ENCODE data around the gene BEX5. TPM values are rescaled to one million over a fixed set of nuclear protein-coding genes. Genes with fewer than 3 reads are reported as not detected.

Gene BEX5
- total RNA-seq, 6 experiments from 2014 or later, result not detected

GRCh38 chrX:102113367-102113766, 42.4 kb downstream of the BEX5 start:
- H3K4me1 Mint-ChIP-seq (ENCODE audit: low read depth), result no peaks in the 10 kb centered on the region
- H3K27me3 Mint-ChIP-seq (ENCODE audit: insufficient read depth), result no peaks in the 10 kb centered on the region; the same call in 1 of the 2 replicates
- no peak overlapping the region for H3K4me3 Mint-ChIP-seq
- H3K36me3 Mint-ChIP-seq (ENCODE audit: low read depth), result no peaks in the 10 kb centered on the region
- H3K9me3 Mint-ChIP-seq, result peaks cover 4% of the 10 kb centered on the region; the same call in 1 of the 2 replicates
- no peak for TF ChIP-seq CTCF (IDR thresholded peaks at IDR 0.05)
- H3K27ac Mint-ChIP-seq, result no peak overlapping the region
- no peak for DNase-seq

Other genes with a start within 250 kb of the BEX5 start
- gene ZMAT1, start 223.9 kb downstream of the BEX5 start, total RNA-seq (2021; fragmentation: NEBNext Ultra II Directional; extraction: Animal tissue kit (Norgen Biotek cat#: 25700)), result 1 to 10 TPM in 2 of 6 experiments, under 1 TPM in 4; 0.18 to 1.8 (median 0.27) TPM
- gene TCEAL2, start 30.3 kb downstream of the BEX5 start, total RNA-seq (2021; fragmentation: NEBNext Ultra II Directional; extraction: Animal tissue kit (Norgen Biotek cat#: 25700)), result under 1 TPM in 1 of 6 experiments, not detected in 5; 0.19 TPM
- not detected for gene TCEAL6, start 13.5 kb downstream of the BEX5 start, total RNA-seq (2021; fragmentation: NEBNext Ultra II Directional; extraction: Animal tissue kit (Norgen Biotek cat#: 25700))
- not detected for gene TCP11X1, start 59.3 kb upstream of the BEX5 start, total RNA-seq (2021; fragmentation: NEBNext Ultra II Directional; extraction: Animal tissue kit (Norgen Biotek cat#: 25700))
- gene NXF2, start 91.2 kb upstream of the BEX5 start, total RNA-seq (2021; fragmentation: NEBNext Ultra II Directional; extraction: Animal tissue kit (Norgen Biotek cat#: 25700)), result not detected

All from HFFc6 (cell line).